Thyroid gland (tissue), 4 donors: ENCODE measurements around the gene ENPP3.

ENCODE experiments used
- POLR2A ChIP-seq, 2 donors: fragments of 450-650 bp; IDR thresholded peaks; one replicate each; pipeline ENCODE4 v1.6.1; 2017; ENCODE audit warnings: antibody characterized with exemption in 2 of 2, mild to moderate bottlenecking in 2 of 2, moderate library complexity in 1 of 2
- TF ChIP-seq, protein P1 (sequence below), 6 experiments: fragments of 200-600 bp in 3 of 6; fragments of 450-650 bp in 3 of 6; sonication (generic) in 3 of 6; IDR thresholded peaks; one replicate each; pipeline ENCODE4 v1.5.1; 2016 to 2019; ENCODE audit warnings: antibody characterized with exemption in 6 of 6, mild to moderate bottlenecking in 2 of 6, inconsistent platforms in 1 of 6, moderate library complexity in 1 of 6

DNA sequence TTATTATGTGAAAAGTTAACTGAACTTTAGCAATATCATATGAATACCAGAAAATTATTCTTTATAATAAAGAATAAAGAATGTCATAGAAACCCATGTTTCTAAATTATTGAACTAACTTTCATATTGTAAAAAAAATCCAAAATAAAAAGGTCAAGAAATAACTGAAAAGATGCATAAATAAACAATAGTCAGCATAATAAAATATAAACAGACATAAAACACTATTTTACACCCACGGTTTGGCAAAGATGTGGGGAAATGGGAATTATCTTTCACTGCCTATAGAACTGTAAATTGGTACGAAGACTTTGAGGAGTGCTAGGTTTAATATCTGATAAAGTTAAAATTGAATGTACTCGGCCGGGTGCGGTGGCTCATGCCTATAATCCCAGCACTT is 108.4 kb downstream of the ENPP3 start:
- TF ChIP-seq POLR2A (IDR thresholded peaks at IDR 0.05) = no peak
- TF ChIP-seq, protein P1, sequence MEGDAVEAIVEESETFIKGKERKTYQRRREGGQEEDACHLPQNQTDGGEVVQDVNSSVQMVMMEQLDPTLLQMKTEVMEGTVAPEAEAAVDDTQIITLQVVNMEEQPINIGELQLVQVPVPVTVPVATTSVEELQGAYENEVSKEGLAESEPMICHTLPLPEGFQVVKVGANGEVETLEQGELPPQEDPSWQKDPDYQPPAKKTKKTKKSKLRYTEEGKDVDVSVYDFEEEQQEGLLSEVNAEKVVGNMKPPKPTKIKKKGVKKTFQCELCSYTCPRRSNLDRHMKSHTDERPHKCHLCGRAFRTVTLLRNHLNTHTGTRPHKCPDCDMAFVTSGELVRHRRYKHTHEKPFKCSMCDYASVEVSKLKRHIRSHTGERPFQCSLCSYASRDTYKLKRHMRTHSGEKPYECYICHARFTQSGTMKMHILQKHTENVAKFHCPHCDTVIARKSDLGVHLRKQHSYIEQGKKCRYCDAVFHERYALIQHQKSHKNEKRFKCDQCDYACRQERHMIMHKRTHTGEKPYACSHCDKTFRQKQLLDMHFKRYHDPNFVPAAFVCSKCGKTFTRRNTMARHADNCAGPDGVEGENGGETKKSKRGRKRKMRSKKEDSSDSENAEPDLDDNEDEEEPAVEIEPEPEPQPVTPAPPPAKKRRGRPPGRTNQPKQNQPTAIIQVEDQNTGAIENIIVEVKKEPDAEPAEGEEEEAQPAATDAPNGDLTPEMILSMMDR (IDR thresholded peaks at IDR 0.05) = no peak
